Tibial nerve (tissue), 4 donors: ENCODE results near the gene CTDSPL.

ENCODE experiments used
- CTCF ChIP-seq, 5 experiments: fragments of 200-600 bp in 3 of 5; fragments of 450-650 bp in 2 of 5; sonication (generic) in 3 of 5; IDR thresholded peaks; one replicate each; pipeline ENCODE4 v1.5.1; 2016 to 2019; ENCODE audit warnings: antibody characterized with exemption in 5 of 5, mild to moderate bottlenecking in 3 of 5, moderate library complexity in 2 of 5
- EP300 ChIP-seq, 2 donors: sonication (generic); formaldehyde crosslinking; IDR thresholded peaks; one replicate each; pipeline ENCODE4 v1.6.1; 2017; ENCODE audit warnings: antibody characterized with exemption in 2 of 2, mild to moderate bottlenecking in 1 of 2
- POLR2A ChIP-seq, 2 donors: fragments of 450-650 bp; IDR thresholded peaks; one replicate each; pipeline ENCODE4 v1.6.1; 2017; ENCODE audit warnings: antibody characterized with exemption in 2 of 2, mild to moderate bottlenecking in 2 of 2, moderate library complexity in 2 of 2

DNA sequence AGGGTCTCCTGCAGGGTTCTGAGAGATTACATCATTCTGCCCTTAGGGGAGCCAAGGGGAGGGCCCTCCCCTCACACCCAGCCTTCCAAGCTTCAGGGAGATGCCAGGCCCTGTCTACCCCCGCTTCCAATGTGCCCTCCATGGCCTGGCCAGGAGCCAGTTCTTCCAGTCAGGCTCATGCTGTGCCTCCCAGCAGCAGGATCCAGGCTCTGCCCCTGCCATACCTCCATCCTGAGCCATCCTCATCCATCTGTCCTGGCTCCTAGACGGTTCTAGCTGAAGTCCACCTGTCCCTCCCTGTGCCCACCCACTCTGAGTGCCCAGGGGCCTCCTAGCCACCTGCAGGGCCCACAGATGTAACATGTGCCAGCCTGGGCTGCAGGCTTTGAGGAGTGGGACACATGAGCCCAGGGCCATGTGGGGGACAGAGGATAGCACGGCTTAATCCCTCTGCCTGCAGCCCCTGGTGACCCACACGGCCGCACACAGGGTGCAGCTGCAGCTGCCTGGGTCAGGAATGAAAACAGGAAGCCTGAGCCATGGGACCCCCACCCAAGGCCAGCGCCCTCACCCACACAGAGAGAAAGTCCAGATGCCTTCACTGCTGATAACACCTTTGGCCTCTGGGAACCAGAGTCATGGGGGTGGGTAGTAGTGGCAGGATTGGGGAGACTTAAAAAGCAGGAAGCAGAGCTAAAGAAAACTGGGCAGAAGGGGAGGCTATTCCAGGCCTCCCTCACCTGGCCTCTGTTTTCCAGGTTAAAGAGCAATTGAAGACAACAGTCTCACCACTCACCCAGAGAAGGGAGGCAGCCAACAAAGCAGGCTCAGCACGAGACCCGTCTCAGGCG is 156.0 kb downstream of the CTDSPL start:
- TF ChIP-seq POLR2A (IDR thresholded peaks at IDR 0.05) (no peak), CTCF (IDR thresholded peaks at IDR 0.05) (no peak), EP300 (IDR thresholded peaks at IDR 0.05) (no peak)
